Activated naive CD4-positive, alpha-beta T cell treated with anti-CD3 and anti-CD28 coated beads for 36 hours (primary cell): ENCODE measurements around the gene NUDCD2. TPM values are rescaled to one million over a fixed set of nuclear protein-coding genes. Genes with fewer than 3 reads are reported as not detected.
A peak's percentile ranks its signal among the peaks of the same experiment; 100 is the strongest.
"Not testable (repeated sequence)": the region's sequence is repeated elsewhere in the genome, so short reads cannot be mapped to it uniquely, and the experiment has no call there.

ENCODE experiments used
- CTCF ChIA-PET: fragments of 350-600 bp; sonication (Branson Sonifier 250); formaldehyde crosslinking; loops from one replicate; lab custom pipeline; 2021; ENCODE audit warnings: antibody characterized with exemption; lab: Charles Lee
- DNase-seq: peaks from one replicate; pipeline ENCODE4 v3.0.0-alpha.2; 2020
- H3K27ac Mint-ChIP-seq: one replicate; pipeline ENCODE4 v1.8.0; 2021; ENCODE audit warnings: mild to moderate bottlenecking, mixed read lengths
- H3K27me3 Mint-ChIP-seq: one replicate; pipeline ENCODE4 v1.8.0; 2021; ENCODE audit warnings: low read depth, mixed read lengths
- H3K36me3 Mint-ChIP-seq: one replicate; pipeline ENCODE4 v1.8.0; 2021; ENCODE audit warnings: low read depth, mixed read lengths
- H3K4me1 Mint-ChIP-seq: one replicate; pipeline ENCODE4 v1.8.0; 2021; ENCODE audit warnings: low read depth, mixed read lengths
- H3K4me3 Mint-ChIP-seq: one replicate; pipeline ENCODE4 v1.8.0; 2021; ENCODE audit warnings: mild to moderate bottlenecking, moderate library complexity, mixed read lengths
- H3K9me3 Mint-ChIP-seq: one replicate; pipeline ENCODE4 v1.8.0; 2021; ENCODE audit warnings: mixed read lengths
- intact Hi-C: fragments of 100-400 bp; cut with micrococcal nuclease; formaldehyde crosslinking; loops from one replicate; pipeline ENCODE4 v1.15.1; 2023
- total RNA-seq, 2 experiments: library from RNA; stranded (reverse); gene quantifications; one replicate each; pipeline ENCODE4 v1.2.3, GENCODE V29; 2021

The NUDCD2 gene
- total RNA-seq, 2 experiments from 2014 or later = 51.5 to 55.5 TPM

DNA sequence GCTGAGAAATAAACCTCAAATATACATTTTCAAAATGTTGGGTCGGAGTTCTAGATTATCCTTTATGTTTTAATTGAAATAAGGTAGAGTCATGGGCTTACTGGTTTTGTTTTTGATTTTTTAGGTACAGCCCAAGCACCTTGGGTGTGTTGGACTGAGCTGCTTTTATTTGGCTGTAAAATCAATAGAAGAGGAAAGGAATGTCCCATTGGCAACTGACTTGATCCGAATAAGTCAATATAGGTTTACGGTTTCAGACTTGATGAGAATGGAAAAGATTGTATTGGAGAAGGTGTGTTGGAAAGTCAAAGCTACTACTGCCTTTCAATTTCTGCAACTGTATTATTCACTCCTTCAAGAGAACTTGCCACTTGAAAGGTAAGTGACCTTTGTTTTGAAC lies 18.9 kb downstream of the NUDCD2 start:
- H3K36me3 Mint-ChIP-seq = peaks cover 37% of the 10 kb centered on the region
- H3K4me1 Mint-ChIP-seq = peaks cover 37% of the 10 kb centered on the region
- CTCF ChIA-PET = interaction anchor here (3.5 kb wide), 1 partner anchor 18 kb away, joined by 18 read pairs; the partner anchor contains the start of genes HMMR and NUDCD2
- no peak for DNase-seq
- H3K4me3 Mint-ChIP-seq = no peak overlapping the region
- H3K9me3 Mint-ChIP-seq = no peaks in the 10 kb centered on the region
- peak overlapping the region; percentile 41 for H3K27ac Mint-ChIP-seq
- intact Hi-C loops = no loop called here
- H3K27me3 Mint-ChIP-seq = no peaks in the 10 kb centered on the region

DNA sequence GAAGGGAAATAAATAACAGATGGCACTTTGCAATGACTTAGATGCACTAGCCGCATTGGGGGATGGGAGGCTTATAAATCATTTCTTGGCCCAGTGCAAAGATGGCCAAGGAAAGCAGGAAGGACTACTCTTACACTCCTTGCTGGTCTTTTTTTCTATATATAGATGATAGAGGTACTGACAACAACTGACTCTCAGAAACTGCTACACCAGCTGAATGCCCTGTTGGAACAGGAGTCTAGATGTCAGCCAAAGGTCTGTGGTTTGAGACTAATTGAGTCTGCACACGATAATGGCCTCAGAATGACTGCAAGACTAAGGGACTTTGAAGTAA lies 20.8 kb downstream of the NUDCD2 start:
- H3K27me3 Mint-ChIP-seq = no peaks in the 10 kb centered on the region
- DNase-seq = peak; percentile 13
- peaks cover 44% of the 10 kb centered on the region for H3K4me1 Mint-ChIP-seq
- CTCF ChIA-PET = interaction anchor here (1.8 to 3.5 kb wide), 2 partner anchors 20 to 30 kb away, joined by 5 to 18 read pairs; partner anchors contain the start of genes HMMR and NUDCD2
- H3K9me3 Mint-ChIP-seq = no peaks in the 10 kb centered on the region
- intact Hi-C loops = no loop called here
- peaks cover 33% of the 10 kb centered on the region for H3K36me3 Mint-ChIP-seq
- H3K4me3 Mint-ChIP-seq = peak overlapping the region; percentile 91
- H3K27ac Mint-ChIP-seq = peak overlapping the region; percentile 19

- intact Hi-C loops = loop anchor here (1.0 to 2.0 kb wide), 4 partner anchors 13 to 129 kb away; partner anchors contain the start of genes HMMR and NUDCD2
- peaks cover 32% of the 10 kb centered on the region for H3K36me3 Mint-ChIP-seq
- CTCF ChIA-PET = interaction anchor here (1.0 to 3.5 kb wide), 4 partner anchors 22 to 66 kb away, joined by 4 to 18 read pairs (median 5); partner anchors contain the start of genes HMMR and NUDCD2
- H3K4me3 Mint-ChIP-seq = peak within 1 kb of the TSS; percentile 91
- peak within 1 kb of the TSS; percentile 90 for H3K27ac Mint-ChIP-seq
- H3K27me3 Mint-ChIP-seq = no peaks in the 10 kb centered on the region
- peaks cover 44% of the 10 kb centered on the region for H3K4me1 Mint-ChIP-seq
- no peaks in the 10 kb centered on the region for H3K9me3 Mint-ChIP-seq
- DNase-seq = peak; percentile 95
Observed at GRCh38 chr5:163437309-163438182, 22.4 kb downstream of the NUDCD2 start, which contains the start of gene CCNG1. Gene CCNG1, plus strand, starts transcription at chr5:163437595. Its CDS starts 1,662 bp downstream, at chr5:163439257.

- Mint-ChIP-seq H3K4me1 (peaks cover 44% of the 10 kb centered on the region), H3K27me3 (no peaks in the 10 kb centered on the region), H3K36me3 (peaks cover 27% of the 10 kb centered on the region), H3K9me3 (no peaks in the 10 kb centered on the region), H3K27ac (peak overlapping the region; percentile 90), H3K4me3 (peak overlapping the region; percentile 91)
- intact Hi-C loops = loop anchor here (1.0 to 2.0 kb wide), 4 partner anchors 14 to 129 kb away; partner anchors contain the start of genes HMMR and NUDCD2
- CTCF ChIA-PET = no interaction called here
- DNase-seq = no peak
Observed at GRCh38 chr5:163437011-163437308, 22.9 kb downstream of the NUDCD2 start.

- no peaks in the 10 kb centered on the region for H3K9me3 Mint-ChIP-seq
- peak overlapping the region; percentile 91 for H3K4me3 Mint-ChIP-seq
- no peaks in the 10 kb centered on the region for H3K27me3 Mint-ChIP-seq
- intact Hi-C loops = loop anchor here (2.0 kb wide), 1 partner anchor 14 kb away; no protein-coding TSS in a partner anchor
- CTCF ChIA-PET = no interaction called here
- peaks cover 44% of the 10 kb centered on the region for H3K4me1 Mint-ChIP-seq
- peaks cover 27% of the 10 kb centered on the region for H3K36me3 Mint-ChIP-seq
- peak overlapping the region; percentile 90 for H3K27ac Mint-ChIP-seq
- DNase-seq = no peak
Observed at GRCh38 chr5:163436515-163436914, 23.4 kb downstream of the NUDCD2 start.

DNA sequence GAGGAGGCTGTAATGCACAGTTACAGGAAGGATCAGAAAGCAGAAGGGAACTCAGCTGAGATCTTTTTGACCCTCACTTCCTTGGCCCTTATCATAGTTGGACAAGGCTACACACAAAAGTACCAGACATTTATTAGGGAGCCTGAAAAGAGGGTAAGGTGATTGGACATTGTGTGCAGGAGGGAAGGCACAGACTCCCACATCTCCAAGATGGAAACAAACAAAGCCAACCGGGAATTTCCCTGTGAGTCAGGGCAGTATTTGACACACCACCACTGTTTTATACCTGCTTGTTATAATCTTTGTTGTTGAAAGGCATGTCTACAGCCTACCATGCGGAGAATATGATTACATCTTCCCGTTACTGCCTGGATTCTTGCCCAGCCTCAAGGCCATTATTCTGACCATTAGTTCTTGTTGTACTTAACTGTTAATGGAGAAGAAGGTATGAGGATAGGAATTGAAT lies 25.5 kb downstream of the NUDCD2 start:
- Mint-ChIP-seq H3K9me3 (no peaks in the 10 kb centered on the region), H3K4me1 (peaks cover 29% of the 10 kb centered on the region), H3K36me3 (peaks cover 12% of the 10 kb centered on the region), H3K4me3 (no peak overlapping the region), H3K27me3 (no peaks in the 10 kb centered on the region), H3K27ac (no peak overlapping the region)
- DNase-seq = peak; percentile 16
- CTCF ChIA-PET = interaction anchor here (1.2 kb wide), 1 partner anchor 26 kb away, joined by 9 read pairs; no protein-coding TSS in a partner anchor
- intact Hi-C loops = no loop called here

DNA sequence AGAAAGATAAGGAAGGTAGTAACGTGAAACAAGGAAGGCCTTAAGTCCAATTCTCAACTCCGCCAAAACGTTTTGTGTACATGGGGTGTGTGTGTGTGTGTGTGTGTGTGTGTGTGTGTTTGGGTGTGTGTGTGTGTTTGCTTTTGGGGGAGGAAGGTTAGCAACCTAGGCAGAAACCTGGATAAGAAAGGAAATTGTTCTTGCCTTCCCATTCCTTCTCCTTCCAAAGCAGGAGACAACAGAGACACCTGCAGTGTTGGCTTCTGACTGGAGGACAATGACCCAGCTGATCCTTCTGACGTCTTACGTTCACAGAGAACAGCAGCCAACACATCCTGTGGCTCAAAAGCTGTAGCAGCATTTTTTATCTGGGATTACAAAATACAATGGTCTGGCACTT lies 26.6 kb downstream of the NUDCD2 start:
- peaks cover 20% of the 10 kb centered on the region for H3K4me1 Mint-ChIP-seq
- H3K27ac Mint-ChIP-seq = no peak overlapping the region
- H3K4me3 Mint-ChIP-seq = no peak overlapping the region
- no peaks in the 10 kb centered on the region for H3K9me3 Mint-ChIP-seq
- H3K36me3 Mint-ChIP-seq = peaks cover 5% of the 10 kb centered on the region
- CTCF ChIA-PET = no interaction called here
- intact Hi-C loops = no loop called here
- H3K27me3 Mint-ChIP-seq = no peaks in the 10 kb centered on the region
- no peak for DNase-seq

- Mint-ChIP-seq H3K36me3 (peaks cover 3% of the 10 kb centered on the region), H3K27ac (no peak overlapping the region), H3K27me3 (no peaks in the 10 kb centered on the region), H3K4me3 (no peak overlapping the region), H3K4me1 (peaks cover 16% of the 10 kb centered on the region), H3K9me3 (no peaks in the 10 kb centered on the region)
- no peak for DNase-seq
- intact Hi-C loops = no loop called here
- CTCF ChIA-PET = no interaction called here
Observed at GRCh38 chr5:163432544-163432943, 27.4 kb downstream of the NUDCD2 start.

GRCh38 chr5:163426128-163426527 lies 33.8 kb downstream of the NUDCD2 start:
- H3K27me3 Mint-ChIP-seq, H3K4me3 Mint-ChIP-seq, intact Hi-C loops, H3K27ac Mint-ChIP-seq, CTCF ChIA-PET, H3K4me1 Mint-ChIP-seq, DNase-seq, H3K36me3 Mint-ChIP-seq, H3K9me3 Mint-ChIP-seq: not testable (repeated sequence)

GRCh38 chr5:163424836-163425235 lies 35.1 kb downstream of the NUDCD2 start:
- DNase-seq = no peak
- H3K4me3 Mint-ChIP-seq = no peak overlapping the region
- peaks cover 2% of the 10 kb centered on the region for H3K27me3 Mint-ChIP-seq
- H3K9me3 Mint-ChIP-seq = no peaks in the 10 kb centered on the region
- H3K4me1 Mint-ChIP-seq = peaks cover 3% of the 10 kb centered on the region
- CTCF ChIA-PET = no interaction called here
- no peaks in the 10 kb centered on the region for H3K36me3 Mint-ChIP-seq
- no peak overlapping the region for H3K27ac Mint-ChIP-seq
- intact Hi-C loops = no loop called here

DNA sequence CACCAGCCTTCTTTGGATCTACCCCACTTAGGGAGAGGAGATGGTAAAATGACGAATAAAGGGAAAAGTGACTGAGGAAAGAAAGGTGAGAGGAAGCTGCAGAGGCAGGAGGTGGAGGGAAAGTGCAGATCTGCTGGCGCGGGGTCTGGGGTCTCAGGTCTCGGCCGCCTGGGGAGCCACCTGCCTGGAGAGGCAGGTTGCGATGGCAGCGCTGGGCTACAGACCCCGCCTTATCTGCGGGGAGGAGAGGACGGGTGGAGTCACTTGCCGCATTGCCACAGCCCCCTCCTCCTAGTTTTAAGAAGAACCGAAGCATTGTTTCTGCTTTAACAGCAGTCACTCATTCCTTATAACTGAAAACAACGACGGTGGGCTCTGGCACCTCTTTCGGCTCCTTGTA lies 44.2 kb downstream of the NUDCD2 start:
- H3K4me1 Mint-ChIP-seq, H3K27ac Mint-ChIP-seq, intact Hi-C loops, H3K9me3 Mint-ChIP-seq, H3K36me3 Mint-ChIP-seq, DNase-seq, H3K4me3 Mint-ChIP-seq: not testable (repeated sequence)
- CTCF ChIA-PET = interaction anchor here (0.7 kb wide), 1 partner anchor 38 kb away, joined by 4 read pairs; no protein-coding TSS in a partner anchor
- H3K27me3 Mint-ChIP-seq = peaks cover 17% of the 10 kb centered on the region

GRCh38 chr5:163410505-163410904 lies 49.4 kb downstream of the NUDCD2 start:
- intact Hi-C loops = no loop called here
- no peaks in the 10 kb centered on the region for H3K9me3 Mint-ChIP-seq
- CTCF ChIA-PET = interaction anchor here (0.6 kb wide), 1 partner anchor 151 kb away, joined by 3 read pairs; no protein-coding TSS in a partner anchor
- H3K4me3 Mint-ChIP-seq = no peak overlapping the region
- no peaks in the 10 kb centered on the region for H3K4me1 Mint-ChIP-seq
- no peaks in the 10 kb centered on the region for H3K36me3 Mint-ChIP-seq
- peaks cover 15% of the 10 kb centered on the region for H3K27me3 Mint-ChIP-seq
- H3K27ac Mint-ChIP-seq = no peak overlapping the region
- no peak for DNase-seq
